Activated CD8-positive, alpha-beta memory T cell treated with anti-CD3 and anti-CD28 coated beads, Interleukin-2, amount 50 U/mL, for 1 hour (primary cell): Measurements from ENCODE around the gene ZKSCAN3.
"Not testable (repeated sequence)": the region's sequence is repeated elsewhere in the genome, so short reads cannot be mapped to it uniquely, and the experiment has no call there.

Experiments
- DNase-seq: peaks from one replicate; pipeline ENCODE4 v3.0.0-alpha.2; 2020; ENCODE audit errors: extremely low read depth

The ZKSCAN3 gene

GRCh38 chr6:28343898-28344677, 5.7 kb upstream of the ZKSCAN3 start:
- no peak for DNase-seq

- DNase-seq, result no peak
Measured at GRCh38 chr6:28345201-28345600, 4.5 kb upstream of the ZKSCAN3 start.

DNA sequence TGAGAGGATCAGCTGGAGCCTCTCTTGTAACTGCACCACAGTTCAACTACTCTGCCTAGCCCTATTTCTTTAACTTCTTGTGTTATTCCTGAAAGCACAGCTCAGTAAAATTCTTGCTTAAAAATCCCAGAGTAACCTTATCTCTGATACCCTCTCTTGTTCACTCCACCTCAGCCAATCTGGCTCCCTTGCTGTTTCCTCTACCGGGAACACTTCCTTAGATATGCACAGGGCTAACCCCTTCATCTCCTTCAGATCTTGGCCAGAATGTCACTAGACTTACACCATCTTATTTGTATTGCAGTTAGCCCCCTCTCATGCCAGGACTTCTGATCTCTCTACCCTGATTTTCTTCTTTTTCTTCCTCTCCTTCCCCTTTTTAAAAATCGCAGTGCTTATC, 2.6 kb upstream of the ZKSCAN3 start:
- DNase-seq, result no peak

DNA sequence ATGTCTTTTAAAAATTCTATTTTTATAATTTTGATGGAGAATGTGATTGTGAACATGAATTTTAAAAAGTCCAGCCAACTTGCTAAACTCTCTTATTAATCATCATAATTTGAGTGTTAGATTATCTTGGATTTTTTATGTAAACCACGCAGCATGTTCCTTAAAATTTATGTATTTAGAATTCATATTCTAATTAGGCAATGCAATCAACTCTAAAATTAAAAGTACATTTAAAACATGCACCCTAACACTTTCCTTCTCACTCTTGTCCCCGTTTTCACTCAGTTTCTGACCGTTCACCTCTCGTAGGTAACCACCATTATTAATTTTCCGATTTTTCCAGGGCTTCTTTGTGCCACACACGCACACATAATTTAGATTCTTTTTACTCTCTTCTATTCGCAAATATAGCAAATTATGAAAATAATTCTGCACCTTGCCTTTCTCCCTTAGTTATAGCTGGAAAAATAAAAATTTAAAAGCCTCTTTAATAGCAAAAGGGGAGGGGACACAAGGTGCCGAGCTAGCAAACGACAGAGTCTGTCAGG, 329 bp upstream of the ZKSCAN3 start:
- no peak for DNase-seq

GRCh38 chr6:28351087-28351486, 1.3 kb downstream of the ZKSCAN3 start:
- DNase-seq, result no peak

DNA sequence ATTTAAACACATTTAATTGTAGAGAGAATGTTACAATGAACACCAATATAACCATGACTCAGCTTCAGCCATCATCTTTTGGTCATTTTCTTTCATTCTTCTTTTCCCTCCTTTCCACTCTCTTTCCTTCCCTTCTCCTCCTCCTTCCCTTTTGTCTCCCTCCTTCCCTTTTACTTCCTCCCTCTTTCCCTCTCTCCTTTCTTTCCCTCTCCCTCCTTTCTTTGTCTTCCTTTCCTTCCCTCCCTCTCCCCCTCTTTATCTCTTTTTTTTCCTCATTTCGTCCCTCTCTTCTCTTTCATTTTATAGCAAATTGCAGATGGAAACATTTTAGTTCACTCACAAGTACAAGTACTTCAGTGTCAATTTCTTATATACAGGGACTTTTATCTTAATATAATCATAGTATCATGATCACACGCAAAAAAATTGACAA, 1.8 kb downstream of the ZKSCAN3 start:
- DNase-seq, result no peak

DNA sequence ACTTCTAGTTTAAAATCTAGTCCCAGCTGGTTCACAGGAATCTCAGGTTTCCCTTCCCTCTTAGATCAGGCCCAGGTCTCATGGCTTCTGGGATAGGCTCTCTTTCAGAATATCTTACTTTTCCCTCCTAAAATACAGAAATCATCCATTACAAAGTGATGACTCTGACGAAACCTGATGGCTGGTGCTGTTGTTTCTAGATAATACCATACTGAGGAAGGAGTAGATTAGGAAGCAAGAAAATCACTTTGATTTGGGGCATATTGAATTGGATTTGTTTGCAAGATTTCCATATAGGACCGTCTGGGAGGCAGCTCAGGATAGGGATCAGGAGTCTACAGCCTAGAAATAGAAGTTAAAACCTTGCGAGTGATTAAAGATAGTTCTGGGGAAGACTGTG, 3.6 kb downstream of the ZKSCAN3 start:
- no peak for DNase-seq

DNA sequence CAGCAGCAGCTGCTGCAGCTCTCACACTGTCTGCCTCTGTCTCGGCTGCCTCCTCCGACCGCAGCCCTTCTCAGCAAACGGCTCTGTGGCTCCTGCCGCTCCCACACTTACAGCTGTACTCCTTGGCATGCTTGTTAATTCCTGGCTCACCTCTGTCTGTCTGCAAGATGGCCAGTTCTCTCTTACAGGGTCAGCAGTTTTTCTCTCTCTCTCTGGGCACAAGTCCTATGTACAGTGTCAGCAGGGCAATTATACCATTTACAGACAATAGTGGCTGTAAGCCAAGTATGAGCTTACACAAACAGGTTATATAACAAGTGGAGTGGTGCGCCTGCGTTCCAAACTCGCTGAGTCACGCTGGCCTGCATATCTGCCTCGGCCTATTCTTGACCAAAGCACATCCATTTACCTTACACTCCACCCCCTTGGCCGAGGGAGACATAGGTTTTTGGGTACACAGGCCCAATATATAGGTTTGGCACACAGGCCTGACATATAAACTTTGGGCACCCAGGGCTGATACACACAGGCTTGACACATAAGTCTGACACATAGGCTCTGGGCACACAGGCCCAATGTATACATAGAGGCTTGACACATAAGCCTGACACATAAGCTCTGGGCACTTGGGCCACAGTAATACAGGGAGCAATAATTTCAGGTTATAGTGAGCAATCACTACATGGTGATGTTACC, 4.4 kb downstream of the ZKSCAN3 start:
- no peak for DNase-seq

DNA sequence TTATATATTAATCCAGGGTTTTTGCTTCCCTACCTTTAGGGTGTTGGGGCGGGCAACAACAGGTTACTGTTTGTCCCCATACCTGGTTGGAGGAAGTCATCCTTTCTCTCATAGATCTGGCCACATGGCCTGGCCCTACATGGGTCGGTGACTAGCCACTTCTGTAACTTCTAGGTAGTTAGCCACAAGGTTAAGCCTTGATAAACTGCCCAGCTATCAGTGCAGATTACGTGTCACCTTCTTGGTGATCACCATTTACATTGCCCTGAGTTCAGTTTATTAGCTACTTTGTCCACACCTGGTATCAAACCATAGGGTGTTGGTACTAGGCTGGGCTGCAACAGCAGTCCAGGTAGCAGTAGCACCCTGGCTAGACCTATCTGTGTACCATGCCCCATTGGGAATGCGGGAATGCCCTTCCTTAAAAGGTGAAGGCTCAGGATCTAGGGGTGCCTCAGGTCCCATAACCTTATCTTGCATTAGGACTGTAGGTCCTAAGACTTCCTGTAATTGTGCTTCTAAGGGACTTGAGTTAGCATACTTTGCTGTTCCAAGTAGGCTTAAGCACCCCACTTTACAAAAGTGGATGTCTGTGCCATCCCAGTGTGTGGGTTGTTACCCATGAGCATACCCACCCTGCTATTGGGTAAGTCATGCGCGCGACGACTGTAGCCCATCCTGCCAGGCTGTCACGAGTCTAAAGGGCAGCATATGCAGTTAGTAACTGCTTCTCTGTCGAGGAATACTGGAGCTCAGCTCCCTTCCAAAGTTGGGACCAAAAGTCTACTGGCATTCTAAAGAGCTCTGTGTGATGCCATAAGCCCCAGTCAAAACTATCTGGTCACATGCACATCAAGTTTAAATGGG, 5.2 kb downstream of the ZKSCAN3 start:
- DNase-seq, result no peak

- no peak for DNase-seq
Measured at GRCh38 chr6:28355743-28356665, 6.3 kb downstream of the ZKSCAN3 start.

DNA sequence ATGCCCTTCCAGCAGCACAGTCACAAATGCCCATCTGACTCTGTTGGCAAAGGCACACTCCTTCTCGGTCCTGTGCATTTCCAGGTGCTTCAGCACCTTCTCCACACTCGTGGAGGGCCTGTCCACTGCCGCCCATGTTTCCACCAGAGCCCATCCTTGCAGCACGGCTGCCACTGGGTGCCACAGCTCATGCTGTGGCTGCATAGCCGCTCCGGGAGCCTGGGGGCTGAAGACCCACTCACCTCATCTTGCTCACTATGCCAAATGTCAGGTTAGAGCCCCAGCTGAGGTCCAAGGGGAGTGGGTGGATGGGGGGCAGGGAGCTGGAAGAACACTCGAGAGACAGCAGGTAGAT, 6.9 kb downstream of the ZKSCAN3 start:
- DNase-seq, result no peak

GRCh38 chr6:28357036-28357435, 7.3 kb downstream of the ZKSCAN3 start:
- DNase-seq, result no peak

GRCh38 chr6:28359562-28359961, 9.8 kb downstream of the ZKSCAN3 start:
- not testable (repeated sequence) for DNase-seq

DNA sequence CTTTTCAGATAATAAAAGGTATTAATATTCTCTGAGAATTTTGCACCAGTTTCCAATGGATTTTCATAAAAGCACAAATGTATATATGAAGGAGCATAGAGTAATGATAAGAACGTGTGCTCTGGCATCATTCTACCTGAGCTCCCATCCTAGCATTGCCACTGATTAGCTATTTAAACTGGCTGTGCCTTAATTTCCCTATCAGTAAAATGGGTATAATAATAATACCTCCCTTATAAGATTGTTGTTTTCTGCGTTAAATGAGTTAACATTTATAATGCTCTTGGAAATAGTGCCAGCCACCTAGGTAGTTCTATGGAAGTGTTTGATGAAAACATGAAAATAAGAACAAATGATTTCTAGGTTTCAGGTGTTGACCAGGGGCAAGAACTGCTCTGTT, 11.2 kb downstream of the ZKSCAN3 start:
- no peak for DNase-seq

DNA sequence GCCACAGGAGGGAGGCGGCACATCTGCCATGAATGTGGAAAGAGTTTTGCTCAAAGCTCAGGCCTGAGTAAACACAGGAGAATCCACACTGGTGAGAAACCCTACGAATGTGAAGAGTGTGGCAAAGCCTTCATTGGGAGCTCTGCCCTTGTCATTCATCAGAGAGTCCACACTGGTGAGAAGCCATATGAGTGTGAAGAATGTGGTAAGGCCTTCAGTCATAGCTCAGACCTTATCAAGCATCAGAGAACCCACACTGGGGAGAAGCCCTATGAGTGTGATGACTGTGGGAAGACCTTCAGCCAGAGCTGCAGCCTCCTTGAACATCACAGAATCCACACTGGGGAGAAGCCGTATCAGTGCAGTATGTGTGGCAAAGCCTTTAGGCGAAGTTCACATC, 15.8 kb downstream of the ZKSCAN3 start:
- DNase-seq, result not testable (repeated sequence)

DNA sequence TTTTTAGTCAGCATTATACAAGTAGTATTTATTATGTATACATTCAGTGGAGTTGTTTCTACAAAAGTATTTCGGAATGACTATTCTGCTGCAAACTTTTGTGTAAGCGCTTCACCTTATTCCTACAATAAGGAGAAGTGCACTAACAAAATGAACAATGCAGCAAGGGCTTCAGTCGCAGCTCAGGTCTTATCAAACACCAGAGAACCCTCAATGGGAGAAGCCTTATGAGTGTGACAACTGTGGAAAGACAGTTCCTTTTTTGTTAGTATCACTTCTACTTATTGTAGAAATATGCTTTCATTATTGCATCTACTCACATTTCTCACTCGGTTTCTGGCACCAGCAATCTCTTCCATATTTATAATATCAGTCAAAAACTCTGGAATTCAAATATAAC, 18.8 kb downstream of the ZKSCAN3 start:
- no peak for DNase-seq

DNA sequence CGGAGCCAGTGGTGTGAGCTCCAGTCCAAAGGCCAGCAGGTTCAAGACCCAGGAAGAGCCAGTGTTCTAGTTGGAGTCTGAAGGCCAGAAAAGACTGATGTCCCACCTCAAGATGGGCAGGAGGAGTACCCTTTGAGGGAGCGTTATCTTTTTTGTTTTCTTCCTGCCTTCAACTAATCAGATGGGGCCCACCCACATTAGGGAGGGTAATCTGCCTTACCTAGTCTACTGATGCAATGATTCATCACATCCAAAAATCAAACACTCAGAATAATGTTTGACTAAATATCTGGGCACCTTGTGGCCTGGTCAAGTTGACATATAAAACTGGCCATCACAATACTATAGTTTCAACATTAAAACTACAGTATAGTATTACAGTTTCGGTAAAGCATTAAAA, 19.7 kb downstream of the ZKSCAN3 start:
- DNase-seq, result no peak

GRCh38 chr6:28370440-28370839, 20.7 kb downstream of the ZKSCAN3 start:
- no peak for DNase-seq

- no peak for DNase-seq
Measured at GRCh38 chr6:28371280-28371679, 21.5 kb downstream of the ZKSCAN3 start.

DNA sequence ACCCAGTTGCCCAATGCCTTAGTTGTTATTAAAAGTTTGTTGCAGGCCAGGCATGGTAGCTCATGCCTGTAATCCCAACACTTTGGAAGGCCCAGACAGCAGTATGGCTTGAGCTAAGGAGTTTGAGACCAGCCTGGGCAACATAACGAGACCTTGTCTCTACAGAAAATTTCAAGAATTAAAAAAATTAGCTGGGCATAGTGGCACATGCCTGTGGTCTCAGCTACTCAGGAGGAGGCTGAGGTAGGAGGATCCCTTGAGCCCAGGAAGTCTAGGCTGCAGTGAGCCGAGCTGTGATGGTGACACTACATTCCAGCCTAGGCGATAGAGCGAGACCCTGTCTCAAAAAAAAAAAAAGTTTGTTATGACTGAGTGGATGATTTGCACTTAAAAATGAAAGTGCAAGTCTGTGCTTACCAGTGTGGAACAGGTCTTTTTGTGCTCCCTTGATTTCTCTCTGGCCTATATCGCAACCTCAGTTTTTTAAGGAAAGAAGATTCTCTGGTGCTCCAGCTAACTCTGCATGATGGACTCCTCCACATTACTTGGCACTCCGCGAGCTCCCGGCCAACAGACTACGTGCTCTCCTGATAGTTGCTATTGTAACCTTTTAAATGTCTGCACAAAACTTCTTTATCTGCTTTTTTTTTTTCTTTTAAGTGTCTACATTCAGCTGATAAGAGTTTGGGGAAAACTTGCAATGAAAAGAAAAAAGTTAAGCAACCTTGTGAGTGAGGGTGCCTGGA, 22.1 kb downstream of the ZKSCAN3 start:
- DNase-seq, result no peak
